GM18907 (cell line): ENCODE results near the gene FMNL2.

Source experiments
- ATAC-seq: cut with Tn5 transposase; IDR thresholded peaks from one replicate; pipeline ENCODE4 v1.9.1; 2021; ENCODE audit warnings: mild to moderate bottlenecking, moderate library complexity; ENCODE audit not compliant: unreplicated experiment

FMNL2 gene

GRCh38 chr2:152569186-152569585 lies 234.2 kb downstream of the FMNL2 start:
- ATAC-seq: no peak

GRCh38 chr2:152571048-152571766 lies 236.2 kb downstream of the FMNL2 start:
- no peak for ATAC-seq

- no peak for ATAC-seq
Measured at GRCh38 chr2:152572031-152572430, 237.1 kb downstream of the FMNL2 start.

GRCh38 chr2:152573168-152573567 lies 238.2 kb downstream of the FMNL2 start:
- ATAC-seq: peak; percentile 80

- no peak for ATAC-seq
Measured at GRCh38 chr2:152577579-152577978, 242.6 kb downstream of the FMNL2 start.

- ATAC-seq: no peak
Measured at GRCh38 chr2:152578573-152578972, 243.6 kb downstream of the FMNL2 start.

GRCh38 chr2:152580714-152581113 lies 245.7 kb downstream of the FMNL2 start:
- ATAC-seq: no peak

GRCh38 chr2:152581360-152581759 lies 246.4 kb downstream of the FMNL2 start:
- no peak for ATAC-seq

- no peak for ATAC-seq
Measured at GRCh38 chr2:152582081-152582480, 247.1 kb downstream of the FMNL2 start.

- ATAC-seq: no peak
Measured at GRCh38 chr2:152583512-152584229, 248.7 kb downstream of the FMNL2 start.

- no peak for ATAC-seq
Measured at GRCh38 chr2:152584301-152584700, 249.3 kb downstream of the FMNL2 start.

- no peak for ATAC-seq
Measured at GRCh38 chr2:152585830-152586484, 251.0 kb downstream of the FMNL2 start.

GRCh38 chr2:152587187-152587947 lies 252.4 kb downstream of the FMNL2 start:
- ATAC-seq: no peak

- no peak for ATAC-seq
Measured at GRCh38 chr2:152588998-152589397, 254.0 kb downstream of the FMNL2 start.

GRCh38 chr2:152594022-152594766 lies 259.2 kb downstream of the FMNL2 start:
- peak; percentile 84 for ATAC-seq

GRCh38 chr2:152594792-152595191 lies 259.8 kb downstream of the FMNL2 start:
- no peak for ATAC-seq

- ATAC-seq: no peak
Measured at GRCh38 chr2:152598975-152599759, 264.2 kb downstream of the FMNL2 start.

- ATAC-seq: no peak
Measured at GRCh38 chr2:152600051-152600657, 265.2 kb downstream of the FMNL2 start.

GRCh38 chr2:152600697-152601096 lies 265.7 kb downstream of the FMNL2 start:
- ATAC-seq: no peak
